ENCODE data around the gene OVOL3. TPM values are rescaled to one million over a fixed set of nuclear protein-coding genes. Genes with fewer than 3 reads are reported as not detected.

The OVOL3 gene
- total and polyA plus RNA-seq, 4 donors = not detected

DNA sequence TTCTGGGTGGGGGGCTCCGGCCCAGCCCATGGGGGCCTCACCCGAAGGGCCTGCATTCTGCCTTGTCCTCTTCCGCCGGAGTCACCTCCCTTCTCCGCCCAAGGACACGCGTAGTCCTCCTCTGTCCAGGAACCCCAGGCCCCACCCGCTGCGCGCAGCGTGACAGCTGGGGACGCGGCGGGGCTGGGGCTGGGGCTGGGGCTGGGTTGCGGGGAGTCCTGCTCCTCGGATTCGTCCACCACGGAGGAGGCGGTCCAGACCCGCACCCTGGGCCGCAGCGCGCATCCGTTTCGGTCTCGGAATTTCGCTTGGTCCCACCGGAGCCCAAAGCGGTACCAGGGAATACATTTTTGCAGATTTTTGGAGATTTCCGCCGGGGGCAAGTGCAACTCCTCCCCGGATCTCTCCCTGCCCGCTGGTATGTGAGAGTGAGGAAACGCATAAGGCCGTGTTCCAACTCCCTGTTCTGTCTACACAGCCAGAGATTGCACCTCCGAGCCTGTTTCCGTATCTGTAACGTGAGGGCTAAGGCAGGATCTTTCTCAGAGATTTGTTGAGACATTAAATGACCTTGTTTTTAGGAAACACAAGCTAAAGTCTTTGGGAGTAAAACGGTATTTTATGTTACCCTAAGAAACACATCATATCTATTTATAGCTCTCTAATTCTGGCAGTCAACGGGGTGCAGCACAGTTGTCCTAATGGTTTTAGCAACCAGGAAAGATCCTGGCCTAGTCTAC lies 41.6 kb downstream of the OVOL3 start, which contains the start of gene COX7A1:
Gene COX7A1 (minus strand): TSS at position 96 of the 740 bp plus-strand sequence. CDS start 40 bp downstream, at position 56.
- TF ChIP-seq SP1 (IDR thresholded peaks at IDR 0.05) = peak; percentile 12
- TF ChIP-seq, protein P1, sequence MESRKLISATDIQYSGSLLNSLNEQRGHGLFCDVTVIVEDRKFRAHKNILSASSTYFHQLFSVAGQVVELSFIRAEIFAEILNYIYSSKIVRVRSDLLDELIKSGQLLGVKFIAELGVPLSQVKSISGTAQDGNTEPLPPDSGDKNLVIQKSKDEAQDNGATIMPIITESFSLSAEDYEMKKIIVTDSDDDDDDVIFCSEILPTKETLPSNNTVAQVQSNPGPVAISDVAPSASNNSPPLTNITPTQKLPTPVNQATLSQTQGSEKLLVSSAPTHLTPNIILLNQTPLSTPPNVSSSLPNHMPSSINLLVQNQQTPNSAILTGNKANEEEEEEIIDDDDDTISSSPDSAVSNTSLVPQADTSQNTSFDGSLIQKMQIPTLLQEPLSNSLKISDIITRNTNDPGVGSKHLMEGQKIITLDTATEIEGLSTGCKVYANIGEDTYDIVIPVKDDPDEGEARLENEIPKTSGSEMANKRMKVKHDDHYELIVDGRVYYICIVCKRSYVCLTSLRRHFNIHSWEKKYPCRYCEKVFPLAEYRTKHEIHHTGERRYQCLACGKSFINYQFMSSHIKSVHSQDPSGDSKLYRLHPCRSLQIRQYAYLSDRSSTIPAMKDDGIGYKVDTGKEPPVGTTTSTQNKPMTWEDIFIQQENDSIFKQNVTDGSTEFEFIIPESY (IDR thresholded peaks at IDR 0.05) = no peak
- no peak for TF ChIP-seq HNF4G (IDR thresholded peaks at IDR 0.05)
- 74% methylated on average over 40 of the region's 40 CpGs for WGBS
- no peaks in the 10 kb centered on the region for H3K9me3 ChIP-seq (ENCODE audit: control insufficient read depth in 4 of 4, low read length in 3 of 4)

DNA sequence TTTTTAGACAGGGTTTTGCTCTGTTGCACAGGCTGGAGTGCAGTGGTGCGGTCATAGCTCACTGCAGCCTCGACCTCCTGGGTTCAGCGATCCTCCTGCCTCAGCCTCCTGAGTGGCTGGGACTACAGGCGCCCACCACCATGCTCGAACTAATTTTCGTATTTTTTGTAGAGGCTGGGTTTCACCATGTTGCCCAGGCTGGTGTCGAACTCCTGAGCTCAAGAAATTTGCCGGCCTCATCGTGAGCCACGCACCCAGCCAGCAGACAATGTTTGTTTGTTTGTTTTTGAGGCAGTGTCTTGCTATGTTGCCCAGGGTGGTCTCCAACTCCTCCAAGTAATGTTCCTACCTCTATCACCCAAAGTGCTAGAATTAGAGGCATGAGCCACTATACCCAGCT lies 42.2 kb downstream of the OVOL3 start:
- Histone ChIP-seq H3K4me1 (ENCODE audit: control insufficient read depth in 4 of 4, insufficient read depth in 4 of 4, low read length in 3 of 4) (no peaks in the 10 kb centered on the region), H3K9ac (ENCODE audit: low read depth in 1 of 2, low read length in 2 of 2) (no peak overlapping the region), H3K27ac (ENCODE audit: low read depth in 1 of 2, low read length in 2 of 2) (no peak overlapping the region), H3K4me3 (ENCODE audit: low read depth in 1 of 3, low read length in 3 of 3) (no peak overlapping the region), H3K9me3 (ENCODE audit: control insufficient read depth in 4 of 4, low read length in 3 of 4) (no peaks in the 10 kb centered on the region), H3K36me3 (ENCODE audit: control insufficient read depth in 4 of 4, insufficient read depth in 3 of 4, low read depth in 1 of 4, low read length in 3 of 4) (peaks cover 11 to 28% (median 17%) of the 10 kb centered on the region in 4 donors), H3K27me3 (ENCODE audit: control insufficient read depth in 4 of 4, insufficient read depth in 4 of 4, low read length in 3 of 4) (no peaks in the 10 kb centered on the region)
- TF ChIP-seq TAF1 (conservative IDR thresholded peaks at IDR 0.05) = no peak
- TF ChIP-seq GABPA (IDR thresholded peaks at IDR 0.05 in 1 of 2, conservative IDR thresholded peaks at IDR 0.05 in 1 of 2) = no peak
- TF ChIP-seq, protein P2, sequence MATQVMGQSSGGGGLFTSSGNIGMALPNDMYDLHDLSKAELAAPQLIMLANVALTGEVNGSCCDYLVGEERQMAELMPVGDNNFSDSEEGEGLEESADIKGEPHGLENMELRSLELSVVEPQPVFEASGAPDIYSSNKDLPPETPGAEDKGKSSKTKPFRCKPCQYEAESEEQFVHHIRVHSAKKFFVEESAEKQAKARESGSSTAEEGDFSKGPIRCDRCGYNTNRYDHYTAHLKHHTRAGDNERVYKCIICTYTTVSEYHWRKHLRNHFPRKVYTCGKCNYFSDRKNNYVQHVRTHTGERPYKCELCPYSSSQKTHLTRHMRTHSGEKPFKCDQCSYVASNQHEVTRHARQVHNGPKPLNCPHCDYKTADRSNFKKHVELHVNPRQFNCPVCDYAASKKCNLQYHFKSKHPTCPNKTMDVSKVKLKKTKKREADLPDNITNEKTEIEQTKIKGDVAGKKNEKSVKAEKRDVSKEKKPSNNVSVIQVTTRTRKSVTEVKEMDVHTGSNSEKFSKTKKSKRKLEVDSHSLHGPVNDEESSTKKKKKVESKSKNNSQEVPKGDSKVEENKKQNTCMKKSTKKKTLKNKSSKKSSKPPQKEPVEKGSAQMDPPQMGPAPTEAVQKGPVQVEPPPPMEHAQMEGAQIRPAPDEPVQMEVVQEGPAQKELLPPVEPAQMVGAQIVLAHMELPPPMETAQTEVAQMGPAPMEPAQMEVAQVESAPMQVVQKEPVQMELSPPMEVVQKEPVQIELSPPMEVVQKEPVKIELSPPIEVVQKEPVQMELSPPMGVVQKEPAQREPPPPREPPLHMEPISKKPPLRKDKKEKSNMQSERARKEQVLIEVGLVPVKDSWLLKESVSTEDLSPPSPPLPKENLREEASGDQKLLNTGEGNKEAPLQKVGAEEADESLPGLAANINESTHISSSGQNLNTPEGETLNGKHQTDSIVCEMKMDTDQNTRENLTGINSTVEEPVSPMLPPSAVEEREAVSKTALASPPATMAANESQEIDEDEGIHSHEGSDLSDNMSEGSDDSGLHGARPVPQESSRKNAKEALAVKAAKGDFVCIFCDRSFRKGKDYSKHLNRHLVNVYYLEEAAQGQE (IDR thresholded peaks at IDR 0.05) = no peak
- TF ChIP-seq, protein P3, sequence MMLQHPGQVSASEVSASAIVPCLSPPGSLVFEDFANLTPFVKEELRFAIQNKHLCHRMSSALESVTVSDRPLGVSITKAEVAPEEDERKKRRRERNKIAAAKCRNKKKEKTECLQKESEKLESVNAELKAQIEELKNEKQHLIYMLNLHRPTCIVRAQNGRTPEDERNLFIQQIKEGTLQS (IDR thresholded peaks at IDR 0.05) = no peak
- TF ChIP-seq FOXA1 (IDR thresholded peaks at IDR 0.05) = no peak
- no peak for TF ChIP-seq YY1 (IDR thresholded peaks at IDR 0.05)
- TF ChIP-seq, protein P4, sequence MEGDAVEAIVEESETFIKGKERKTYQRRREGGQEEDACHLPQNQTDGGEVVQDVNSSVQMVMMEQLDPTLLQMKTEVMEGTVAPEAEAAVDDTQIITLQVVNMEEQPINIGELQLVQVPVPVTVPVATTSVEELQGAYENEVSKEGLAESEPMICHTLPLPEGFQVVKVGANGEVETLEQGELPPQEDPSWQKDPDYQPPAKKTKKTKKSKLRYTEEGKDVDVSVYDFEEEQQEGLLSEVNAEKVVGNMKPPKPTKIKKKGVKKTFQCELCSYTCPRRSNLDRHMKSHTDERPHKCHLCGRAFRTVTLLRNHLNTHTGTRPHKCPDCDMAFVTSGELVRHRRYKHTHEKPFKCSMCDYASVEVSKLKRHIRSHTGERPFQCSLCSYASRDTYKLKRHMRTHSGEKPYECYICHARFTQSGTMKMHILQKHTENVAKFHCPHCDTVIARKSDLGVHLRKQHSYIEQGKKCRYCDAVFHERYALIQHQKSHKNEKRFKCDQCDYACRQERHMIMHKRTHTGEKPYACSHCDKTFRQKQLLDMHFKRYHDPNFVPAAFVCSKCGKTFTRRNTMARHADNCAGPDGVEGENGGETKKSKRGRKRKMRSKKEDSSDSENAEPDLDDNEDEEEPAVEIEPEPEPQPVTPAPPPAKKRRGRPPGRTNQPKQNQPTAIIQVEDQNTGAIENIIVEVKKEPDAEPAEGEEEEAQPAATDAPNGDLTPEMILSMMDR (IDR thresholded peaks at IDR 0.05; ENCODE audit: low read depth, low read length, missing input control) = no peak
- TF ChIP-seq EGR1 (IDR thresholded peaks at IDR 0.05; ENCODE audit: low read depth in 2 of 2) = no peak
- no peak for TF ChIP-seq RXRA (IDR thresholded peaks at IDR 0.05)
- TF ChIP-seq FOXA2 (IDR thresholded peaks at IDR 0.05) = no peak
- TF ChIP-seq, protein P1 (IDR thresholded peaks at IDR 0.05) = no peak
- no peak for TF ChIP-seq HNF4G (IDR thresholded peaks at IDR 0.05)
- no peak for TF ChIP-seq HNF4A (conservative IDR thresholded peaks at IDR 0.05)
- TF ChIP-seq SP1 (IDR thresholded peaks at IDR 0.05) = no peak
- TF ChIP-seq RAD21 (IDR thresholded peaks at IDR 0.05) = no peak
- no peak for DNase-seq (ENCODE audit: low spot score)
- 93% methylated on average over 10 of the region's 10 CpGs for WGBS

More for the DNA sequence above, 41.6 kb downstream of the OVOL3 start, which contains the start of gene COX7A1:
- H3K27me3 ChIP-seq (ENCODE audit: control insufficient read depth in 4 of 4, insufficient read depth in 4 of 4, low read length in 3 of 4) = no peaks in the 10 kb centered on the region
- H3K4me3 ChIP-seq (ENCODE audit: low read depth in 1 of 3, low read length in 3 of 3) = peak within 1 kb of the TSS in 1 of 3 donors; percentile 3
- DNase-seq (ENCODE audit: low spot score) = no peak
- H3K27ac ChIP-seq (ENCODE audit: low read depth in 1 of 2, low read length in 2 of 2) = peak within 1 kb of the TSS; percentile 39 to 63
- peaks cover 11 to 32% (median 20%) of the 10 kb centered on the region in 4 donors for H3K36me3 ChIP-seq (ENCODE audit: control insufficient read depth in 4 of 4, insufficient read depth in 3 of 4, low read depth in 1 of 4, low read length in 3 of 4)
- no peaks in the 10 kb centered on the region for H3K4me1 ChIP-seq (ENCODE audit: control insufficient read depth in 4 of 4, insufficient read depth in 4 of 4, low read length in 3 of 4)
- no peak within 1 kb of the TSS for H3K9ac ChIP-seq (ENCODE audit: low read depth in 1 of 2, low read length in 2 of 2)
